ENCODE results near the gene PARD3.
"Not testable (repeated sequence)": the region's sequence is repeated elsewhere in the genome, so short reads cannot be mapped to it uniquely, and the experiment has no call there.

Gene PARD3

GRCh38 chr10:34074051-34074450, 741.0 kb downstream of the PARD3 start:
- no peak overlapping the region for H3K4me3 ChIP-seq (ENCODE audit: low read depth, low read length)
- no peak for DNase-seq (ENCODE audit: low read depth)
- TF ChIP-seq CTCF (IDR thresholded peaks at IDR 0.05; ENCODE audit: low read depth, low read length, missing control alignments): no peak

- not testable (repeated sequence) for DNase-seq (ENCODE audit: low read depth); H3K4me3 ChIP-seq (ENCODE audit: low read depth, low read length)
Measured at GRCh38 chr10:34067741-34068140, 747.4 kb downstream of the PARD3 start.

- TF ChIP-seq CTCF (IDR thresholded peaks at IDR 0.05; ENCODE audit: low read depth, low read length, missing control alignments): no peak
- no peak for DNase-seq (ENCODE audit: low read depth)
- no peak overlapping the region for H3K4me3 ChIP-seq (ENCODE audit: low read depth, low read length)
Measured at GRCh38 chr10:34063592-34063991, 751.5 kb downstream of the PARD3 start.

- DNase-seq (ENCODE audit: low read depth): no peak
- H3K4me3 ChIP-seq (ENCODE audit: low read depth, low read length): no peak overlapping the region
- no peak for TF ChIP-seq CTCF (IDR thresholded peaks at IDR 0.05; ENCODE audit: low read depth, low read length, missing control alignments)
Measured at GRCh38 chr10:34061841-34062240, 753.3 kb downstream of the PARD3 start.

Measured in GM12864 (cell line).